HG02852 (cell line): ENCODE data around the gene FAM241B.

Source experiments
- ATAC-seq: cut with Tn5 transposase; IDR thresholded peaks from one replicate; pipeline ENCODE4 v1.9.1; 2021; ENCODE audit warnings: mild to moderate bottlenecking, moderate library complexity; ENCODE audit not compliant: unreplicated experiment

FAM241B gene

GRCh38 chr10:69647126-69647525 lies 17.1 kb downstream of the FAM241B start:
- ATAC-seq: no peak

GRCh38 chr10:69647819-69648218 lies 17.8 kb downstream of the FAM241B start:
- ATAC-seq: no peak

- no peak for ATAC-seq
Measured at GRCh38 chr10:69648461-69648860, 18.4 kb downstream of the FAM241B start.

GRCh38 chr10:69649786-69650550 lies 19.9 kb downstream of the FAM241B start:
- no peak for ATAC-seq

- ATAC-seq: no peak
Measured at GRCh38 chr10:69650589-69651261, 20.7 kb downstream of the FAM241B start.

- no peak for ATAC-seq
Measured at GRCh38 chr10:69651362-69651761, 21.3 kb downstream of the FAM241B start.

- ATAC-seq: no peak
Measured at GRCh38 chr10:69652111-69652856, 22.2 kb downstream of the FAM241B start.

GRCh38 chr10:69652857-69653199 lies 22.8 kb downstream of the FAM241B start:
- ATAC-seq: no peak

GRCh38 chr10:69653561-69653960 lies 23.5 kb downstream of the FAM241B start:
- no peak for ATAC-seq

- no peak for ATAC-seq
Measured at GRCh38 chr10:69655124-69655867, 25.2 kb downstream of the FAM241B start.

- no peak for ATAC-seq
Measured at GRCh38 chr10:69655868-69656555, 26.0 kb downstream of the FAM241B start.

GRCh38 chr10:69656742-69657269 lies 26.8 kb downstream of the FAM241B start:
- no peak for ATAC-seq

GRCh38 chr10:69657430-69657829 lies 27.4 kb downstream of the FAM241B start:
- ATAC-seq: no peak

- no peak for ATAC-seq
Measured at GRCh38 chr10:69657866-69658265, 27.8 kb downstream of the FAM241B start.

GRCh38 chr10:69659241-69660038 lies 29.4 kb downstream of the FAM241B start:
- ATAC-seq: no peak

GRCh38 chr10:69660296-69660695 lies 30.2 kb downstream of the FAM241B start:
- ATAC-seq: no peak

- no peak for ATAC-seq
Measured at GRCh38 chr10:69661414-69662172, 31.5 kb downstream of the FAM241B start.

- no peak for ATAC-seq
Measured at GRCh38 chr10:69662173-69662877, 32.3 kb downstream of the FAM241B start.
